ENCODE results near the gene HPCAL1. TPM values are rescaled to one million over a fixed set of nuclear protein-coding genes. Genes with fewer than 3 reads are reported as not detected.

The HPCAL1 gene
- total RNA-seq, 1 donor from 2014 or later = 3.7 TPM

GRCh38 chr2:10404324-10405143, 101.8 kb downstream of the HPCAL1 start:
- Histone ChIP-seq H3K27ac (no peak overlapping the region), H3K27me3 (no peaks in the 10 kb centered on the region), H3K4me3 (no peak overlapping the region), H3K9me3 (ENCODE audit: low read depth) (no peaks in the 10 kb centered on the region), H4K20me1 (ENCODE audit: low read depth) (no peaks in the 10 kb centered on the region), H3K4me1 (peaks cover 7% of the 10 kb centered on the region), H3K9ac (no peak overlapping the region), H2AFZ (replicated peaks) (peak overlapping the region; percentile 68), H3F3A (ENCODE audit: low read depth) (no peaks in the 10 kb centered on the region), H3K79me2 (ENCODE audit: low read depth) (no peaks in the 10 kb centered on the region), H3K36me3 (no peaks in the 10 kb centered on the region), H3K4me2 (peak overlapping the region; percentile 18)
- Mint-ChIP-seq H3K9me3 (peaks cover 6% of the 10 kb centered on the region), H3K36me3 (peaks cover 3% of the 10 kb centered on the region), H3K4me1 (peaks cover 16% of the 10 kb centered on the region), H3K27me3 (ENCODE audit: insufficient read depth, low read depth) (peaks cover 6% of the 10 kb centered on the region), H3K4me3 (no peak overlapping the region), H3K27ac (no peak overlapping the region)
- no peak for TF ChIP-seq CTCF (IDR thresholded peaks at IDR 0.05)
- peak; percentile 25 for DNase-seq (ENCODE audit: low spot score)

- Histone ChIP-seq H3K4me2 (no peak overlapping the region), H3K4me3 (no peak overlapping the region), H3K9ac (no peak overlapping the region), H3F3A (ENCODE audit: low read depth) (no peaks in the 10 kb centered on the region), H3K27ac (no peak overlapping the region), H4K20me1 (ENCODE audit: low read depth) (no peaks in the 10 kb centered on the region), H3K36me3 (no peaks in the 10 kb centered on the region), H3K27me3 (no peaks in the 10 kb centered on the region), H3K4me1 (peaks cover 7% of the 10 kb centered on the region), H3K9me3 (ENCODE audit: low read depth) (no peaks in the 10 kb centered on the region), H3K79me2 (ENCODE audit: low read depth) (no peaks in the 10 kb centered on the region), H2AFZ (replicated peaks) (no peak overlapping the region)
- Mint-ChIP-seq H3K27me3 (ENCODE audit: insufficient read depth, low read depth) (peaks cover 6% of the 10 kb centered on the region), H3K4me1 (peaks cover 18% of the 10 kb centered on the region), H3K27ac (peak overlapping the region; percentile 76), H3K9me3 (peaks cover 3% of the 10 kb centered on the region), H3K36me3 (no peaks in the 10 kb centered on the region), H3K4me3 (no peak overlapping the region)
- no peak for DNase-seq (ENCODE audit: low spot score)
- TF ChIP-seq EZH2 (IDR thresholded peaks at IDR 0.05) (no peak), CTCF (IDR thresholded peaks at IDR 0.05) (no peak), EZH2phosphoT487 (IDR thresholded peaks at IDR 0.05) (no peak)
Measured at GRCh38 chr2:10405448-10405847, 102.7 kb downstream of the HPCAL1 start.

- no peak for TF ChIP-seq CTCF (IDR thresholded peaks at IDR 0.05)
- TF ChIP-seq EZH2 (IDR thresholded peaks at IDR 0.05) = no peak
- no peak for TF ChIP-seq EZH2phosphoT487 (IDR thresholded peaks at IDR 0.05)
- H3K27ac ChIP-seq = no peak overlapping the region
- no peaks in the 10 kb centered on the region for H3K36me3 ChIP-seq
- H3F3A ChIP-seq (ENCODE audit: low read depth) = no peaks in the 10 kb centered on the region
- H3K4me2 ChIP-seq = no peak overlapping the region
- no peak overlapping the region for H2AFZ ChIP-seq (replicated peaks)
- H4K20me1 ChIP-seq (ENCODE audit: low read depth) = no peaks in the 10 kb centered on the region
- H3K9me3 Mint-ChIP-seq = peaks cover 3% of the 10 kb centered on the region
- no peak overlapping the region for H3K4me3 ChIP-seq
- H3K27me3 ChIP-seq = no peaks in the 10 kb centered on the region
- no peak for DNase-seq (ENCODE audit: low spot score)
- no peak overlapping the region for H3K9ac ChIP-seq
- peaks cover 20% of the 10 kb centered on the region for H3K4me1 Mint-ChIP-seq
- peak overlapping the region; percentile 76 for H3K27ac Mint-ChIP-seq
- H3K4me3 Mint-ChIP-seq = no peak overlapping the region
- H3K9me3 ChIP-seq (ENCODE audit: low read depth) = no peaks in the 10 kb centered on the region
- no peaks in the 10 kb centered on the region for H3K36me3 Mint-ChIP-seq
- peaks cover 7% of the 10 kb centered on the region for H3K4me1 ChIP-seq
- H3K79me2 ChIP-seq (ENCODE audit: low read depth) = no peaks in the 10 kb centered on the region
- peaks cover 6% of the 10 kb centered on the region for H3K27me3 Mint-ChIP-seq (ENCODE audit: insufficient read depth, low read depth)
Measured at GRCh38 chr2:10406016-10406415, 103.3 kb downstream of the HPCAL1 start.

Data from neural progenitor cell (in vitro differentiated cells).